Globus pallidus (tissue), 1 donor: Measurements from ENCODE around the gene TPSAB1.

Experiments used
- DNase-seq: peaks from one replicate; pipeline ENCODE4 v3.0.0-alpha.2; 2015; ENCODE audit warnings: low spot score

TPSAB1 gene

GRCh38 chr16:1285669-1286512, 45.4 kb downstream of the TPSAB1 start:
- no peak for DNase-seq

GRCh38 chr16:1286513-1287094, 46.1 kb downstream of the TPSAB1 start:
- no peak for DNase-seq

DNA sequence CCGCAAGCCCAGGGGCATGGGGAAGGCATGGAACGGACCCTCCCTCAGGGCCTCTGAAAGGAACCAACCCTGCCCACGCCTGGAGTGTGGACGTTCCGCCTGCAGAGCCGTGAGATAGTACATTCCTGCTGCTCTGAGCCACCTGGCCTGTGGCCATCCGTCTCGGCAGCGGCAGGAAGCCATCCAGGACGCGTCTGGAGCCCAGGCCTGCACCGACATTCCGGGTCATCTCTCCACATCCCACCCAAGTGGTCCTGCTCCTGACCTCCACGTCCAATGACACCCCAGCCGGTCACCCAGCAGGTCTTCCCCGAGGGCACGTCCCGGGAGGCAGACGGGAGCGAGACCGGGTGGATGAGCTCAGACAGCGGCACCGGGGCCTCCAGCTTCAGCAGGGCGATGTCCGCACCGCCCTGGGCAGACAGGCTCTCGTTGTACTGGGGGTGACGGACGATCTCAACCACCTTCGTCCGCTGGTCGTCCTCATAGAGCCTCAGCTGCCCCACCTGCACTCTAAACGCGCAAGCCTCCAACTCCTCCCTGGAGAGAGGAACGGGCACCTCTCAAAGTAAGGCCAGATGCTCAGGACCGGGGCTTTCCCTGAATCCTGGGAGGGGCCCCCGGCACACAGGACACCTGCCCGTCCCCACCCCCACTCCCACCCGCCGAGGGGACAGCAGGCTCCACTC, 47.6 kb downstream of the TPSAB1 start:
- no peak for DNase-seq

GRCh38 chr16:1288813-1289476, 48.4 kb downstream of the TPSAB1 start:
- DNase-seq: no peak

DNA sequence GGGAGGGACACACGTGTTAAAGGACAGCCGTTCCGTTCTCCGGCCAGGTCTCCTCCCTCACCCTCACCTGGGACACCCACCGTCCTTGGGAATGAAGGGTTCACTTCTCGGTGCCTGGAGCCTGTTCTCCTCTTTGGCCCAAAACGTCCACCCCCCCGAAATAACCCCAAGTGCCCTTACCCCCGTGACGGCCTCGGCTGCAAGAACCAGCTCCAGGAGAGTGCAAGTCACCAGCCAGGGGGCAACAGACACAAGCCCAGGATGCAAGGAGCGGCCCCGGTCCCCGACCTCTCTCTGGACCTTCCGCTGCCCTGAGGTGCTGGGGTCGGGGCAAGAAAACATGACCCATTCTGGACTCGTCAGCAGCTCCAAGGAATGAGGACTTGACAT, 49.0 kb downstream of the TPSAB1 start:
- DNase-seq: no peak

DNA sequence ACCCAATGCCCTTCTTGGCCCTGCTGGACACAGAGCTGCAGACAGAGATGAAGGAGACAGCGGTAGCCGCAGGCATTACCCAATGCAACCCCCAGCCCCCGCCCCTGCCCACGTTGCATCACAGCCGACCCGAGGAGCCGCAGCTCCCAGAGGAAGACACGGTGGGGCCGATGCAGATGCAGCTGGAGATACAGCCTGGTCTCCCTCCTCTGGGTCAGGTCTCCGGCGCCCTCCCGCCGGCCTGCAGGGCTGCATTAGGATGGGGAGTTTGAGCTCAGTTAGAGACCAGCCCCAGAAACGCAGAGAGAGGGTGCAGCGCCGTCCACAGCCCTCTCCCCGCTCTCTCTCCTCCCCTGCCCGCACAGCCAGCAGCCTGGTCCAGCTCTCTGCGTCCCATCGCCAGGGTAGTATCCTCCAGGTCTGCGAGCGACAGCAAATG, 49.6 kb downstream of the TPSAB1 start:
- DNase-seq: no peak

GRCh38 chr16:1290860-1291575, 50.5 kb downstream of the TPSAB1 start:
- no peak for DNase-seq

DNA sequence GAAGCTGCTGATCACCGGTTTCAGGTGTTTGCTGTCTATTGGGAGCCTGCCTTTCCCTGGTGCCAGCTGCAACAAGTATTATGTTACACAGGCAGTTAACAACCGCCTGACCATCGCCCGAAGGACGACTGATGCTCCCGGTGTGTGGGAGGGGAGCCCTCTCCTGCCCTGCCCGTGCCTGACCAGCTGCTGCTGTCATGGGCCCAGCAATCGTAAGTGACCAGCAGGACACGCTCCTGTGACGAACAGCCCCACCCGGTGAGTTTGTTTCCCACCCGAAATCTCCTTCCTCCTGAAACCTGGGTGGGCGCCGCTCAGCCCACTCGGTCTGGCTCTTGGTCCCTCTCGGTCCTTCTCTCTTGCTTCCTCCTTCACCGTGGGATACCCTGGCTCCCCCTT, 51.1 kb downstream of the TPSAB1 start:
- no peak for DNase-seq
